HG03442 (cell line): Measurements from ENCODE around the gene PFKFB3.
"Not testable (repeated sequence)": the region's sequence is repeated elsewhere in the genome, so short reads cannot be mapped to it uniquely, and the experiment has no call there.

ENCODE experiments used
- ATAC-seq: cut with Tn5 transposase; IDR thresholded peaks from one replicate; pipeline ENCODE4 v1.9.1; 2021; ENCODE audit warnings: mild to moderate bottlenecking, moderate library complexity; ENCODE audit not compliant: unreplicated experiment

Gene PFKFB3

DNA sequence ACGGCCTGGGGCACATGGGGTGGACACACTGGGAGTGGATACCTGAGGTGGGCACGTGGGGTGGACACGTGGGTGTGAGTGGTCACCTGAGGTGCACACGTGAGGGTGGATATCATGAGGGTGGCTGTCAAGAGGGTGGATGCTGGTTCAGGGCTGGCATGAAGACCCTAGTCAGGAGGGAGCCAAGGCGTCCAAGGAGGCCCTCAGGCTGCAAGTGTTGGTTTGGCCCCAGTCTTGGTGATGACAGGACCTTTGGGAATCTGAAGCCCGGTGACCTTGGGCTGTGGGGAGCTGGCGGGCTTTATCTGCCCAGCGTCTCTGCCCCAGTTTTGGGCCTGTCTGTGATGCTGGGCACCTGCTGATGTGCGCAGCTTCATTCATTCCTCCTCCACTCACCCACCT, 24.9 kb upstream of the PFKFB3 start:
- ATAC-seq, result no peak

GRCh38 chr10:6178581-6178980, 24.2 kb upstream of the PFKFB3 start:
- no peak for ATAC-seq

DNA sequence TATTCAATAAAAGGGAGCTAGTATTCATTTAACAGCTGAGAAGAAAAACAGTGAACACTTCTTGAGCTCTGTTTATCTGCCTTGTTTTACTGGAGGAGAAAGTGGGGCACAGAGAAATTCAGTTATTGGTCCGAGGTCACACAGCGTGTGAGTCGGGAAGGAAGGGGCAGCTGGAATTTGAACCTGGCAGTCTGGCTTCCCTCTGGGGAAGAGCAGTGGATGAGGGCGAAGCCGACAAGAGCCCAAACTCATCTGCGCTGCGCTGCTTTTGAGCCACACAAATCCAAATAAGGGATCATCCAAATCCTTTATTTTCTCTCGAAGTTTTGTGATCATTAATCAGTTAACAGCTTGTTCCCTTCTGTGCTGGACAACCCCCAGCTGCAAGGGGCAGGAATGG, 23.7 kb upstream of the PFKFB3 start:
- ATAC-seq, result no peak

GRCh38 chr10:6180480-6181110, 22.1 kb upstream of the PFKFB3 start:
- ATAC-seq, result no peak

- no peak for ATAC-seq
Observed at GRCh38 chr10:6181249-6181648, 21.5 kb upstream of the PFKFB3 start.

- no peak for ATAC-seq
Observed at GRCh38 chr10:6182454-6183098, 20.2 kb upstream of the PFKFB3 start.

DNA sequence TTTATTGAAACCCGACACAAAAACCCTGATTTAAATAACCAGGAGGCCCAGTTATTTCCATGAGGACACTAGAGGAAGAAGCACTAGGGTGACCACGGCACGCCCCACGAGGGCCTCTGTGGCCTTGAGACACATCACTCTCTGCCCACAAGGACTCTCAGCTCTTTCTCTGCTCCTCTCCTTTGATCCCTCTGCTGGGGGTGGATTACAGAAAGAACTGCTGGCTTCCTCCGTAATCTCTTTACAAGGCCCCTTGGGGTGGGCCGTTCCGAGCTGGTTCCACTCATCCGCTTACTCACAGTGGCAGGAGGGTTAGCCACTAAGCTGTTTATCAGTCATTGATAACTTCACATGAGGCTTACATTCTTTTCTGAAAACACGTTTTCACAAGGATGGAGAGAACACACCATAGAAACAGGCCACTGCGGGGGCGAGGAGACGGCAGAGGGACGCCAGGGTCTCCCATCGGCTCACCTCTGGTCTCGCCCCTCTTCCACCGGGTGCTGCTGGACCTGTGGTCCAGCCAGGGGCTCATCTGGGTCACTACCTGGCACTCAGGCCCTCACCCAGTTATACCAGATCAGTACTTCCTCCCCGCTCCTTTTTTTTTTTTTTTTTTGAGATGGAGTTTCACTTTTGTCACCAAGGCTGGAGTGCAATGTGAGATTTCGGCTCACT, 17.6 kb upstream of the PFKFB3 start:
- ATAC-seq, result no peak

DNA sequence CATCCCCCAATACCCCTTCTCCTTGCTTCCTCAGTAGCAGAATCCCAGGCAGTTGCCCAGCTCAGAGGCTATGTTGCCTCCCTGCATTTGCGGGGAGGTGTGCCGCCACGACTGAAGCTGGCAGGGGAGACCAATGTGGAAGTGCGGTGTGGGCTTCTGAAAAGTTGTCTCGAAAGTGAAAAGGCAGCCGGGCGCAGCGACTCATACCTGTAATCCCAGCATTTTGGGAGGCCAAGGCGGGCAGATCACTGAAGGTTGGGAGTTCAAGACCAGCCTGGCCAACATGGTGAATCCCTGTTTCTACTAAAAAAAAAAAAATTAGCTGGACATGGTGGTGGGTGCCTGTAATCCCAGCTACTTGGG, 15.9 kb upstream of the PFKFB3 start:
- no peak for ATAC-seq

DNA sequence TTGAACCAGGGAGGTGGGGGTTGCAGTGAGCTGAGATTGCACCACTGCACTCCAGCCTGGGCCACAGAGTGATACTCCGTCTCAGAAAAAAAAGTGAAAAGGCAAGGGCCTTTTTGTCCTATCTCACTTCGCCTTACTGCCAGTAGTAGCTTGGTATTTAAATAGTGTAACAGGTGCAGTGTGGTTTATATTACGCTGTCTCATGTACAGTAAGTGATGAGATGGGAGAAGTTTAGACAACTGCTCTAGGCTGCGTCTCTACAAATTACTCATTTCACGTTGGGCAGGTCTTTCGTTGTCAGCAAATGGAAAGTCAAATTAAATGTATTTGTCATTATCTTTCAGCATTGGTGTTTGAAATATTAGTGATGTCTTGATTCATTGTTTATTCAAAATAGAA, 15.5 kb upstream of the PFKFB3 start:
- ATAC-seq, result no peak

DNA sequence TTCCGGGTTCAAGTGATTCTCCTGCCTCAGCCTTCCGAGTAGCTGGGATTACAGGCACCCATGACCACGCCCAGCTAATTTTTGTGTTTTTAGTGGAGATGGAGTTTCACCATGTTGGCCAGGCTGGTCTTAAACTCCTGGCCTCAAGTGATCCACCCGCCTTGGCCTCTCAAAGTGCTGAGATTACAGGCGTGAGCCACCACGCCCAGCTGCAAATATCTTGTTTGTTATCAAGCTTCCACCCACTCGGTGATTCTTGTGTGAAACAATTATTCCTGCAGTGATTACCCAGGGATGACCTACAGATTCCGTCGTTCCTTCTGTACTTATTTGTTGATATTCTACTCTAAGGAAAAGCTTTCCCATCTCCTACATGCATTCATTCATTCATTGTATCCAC, 12.7 kb upstream of the PFKFB3 start:
- not testable (repeated sequence) for ATAC-seq

- ATAC-seq, result no peak
Observed at GRCh38 chr10:6191147-6191546, 11.6 kb upstream of the PFKFB3 start.

DNA sequence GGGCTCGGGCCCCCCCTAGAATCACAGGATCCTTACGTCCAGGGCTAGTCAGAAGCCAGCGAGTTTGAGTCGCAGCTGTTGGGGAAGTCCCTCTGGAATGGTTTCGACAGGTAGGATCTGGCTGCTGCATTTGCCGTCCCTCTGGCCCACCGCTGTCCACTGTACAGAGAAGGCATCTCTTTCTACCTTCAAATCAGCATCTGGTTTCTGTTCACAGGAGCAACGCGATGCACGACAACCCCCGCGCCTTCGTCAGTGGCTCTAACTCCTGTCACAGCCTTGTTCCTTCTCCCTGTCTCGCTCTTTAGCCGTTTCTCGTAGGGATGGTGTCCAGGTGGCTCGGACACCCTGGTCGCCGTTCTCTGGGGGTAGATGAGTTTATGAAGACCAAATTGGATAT, 11.2 kb upstream of the PFKFB3 start:
- ATAC-seq, result no peak

DNA sequence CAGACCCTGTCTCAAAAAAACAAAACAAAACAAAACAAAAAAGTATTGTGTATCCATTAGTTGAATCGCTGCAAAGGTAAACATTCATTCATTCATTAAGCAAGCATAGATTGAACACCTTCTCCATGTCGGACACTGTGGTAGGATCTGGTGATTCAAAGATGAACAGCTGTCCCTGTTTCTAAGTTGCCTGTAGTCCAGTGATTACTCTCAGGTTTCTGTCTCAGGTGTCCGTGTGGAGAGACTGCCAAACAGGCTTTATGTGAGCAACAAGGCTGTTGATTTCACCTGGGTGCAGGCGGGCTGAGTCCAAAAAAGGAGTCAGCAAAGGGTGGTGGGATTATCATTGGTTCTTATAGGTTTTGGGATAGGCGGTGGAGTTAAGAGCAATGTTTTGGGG, 9.4 kb upstream of the PFKFB3 start:
- not testable (repeated sequence) for ATAC-seq

GRCh38 chr10:6194311-6194710, 8.4 kb upstream of the PFKFB3 start:
- ATAC-seq, result no peak

DNA sequence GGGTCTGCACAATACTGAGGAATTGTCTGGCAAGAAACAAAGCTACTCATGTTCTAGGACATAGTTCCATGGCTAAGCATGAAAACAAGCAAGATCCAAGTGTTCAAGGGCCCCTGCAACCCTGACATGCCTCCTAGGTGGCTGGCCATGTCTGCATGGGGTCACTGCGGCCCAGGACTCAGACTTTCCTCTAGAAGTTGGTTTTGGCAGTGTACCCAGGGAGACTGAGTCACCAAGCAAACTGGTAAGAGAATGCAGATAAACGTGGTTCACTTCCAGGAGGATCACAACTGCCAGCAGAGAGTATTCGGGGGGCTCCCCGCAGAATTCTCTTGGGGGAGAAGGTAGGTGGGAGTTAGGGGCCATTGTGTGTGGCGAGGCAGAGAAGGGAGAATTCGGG, 7.4 kb upstream of the PFKFB3 start:
- ATAC-seq, result no peak

DNA sequence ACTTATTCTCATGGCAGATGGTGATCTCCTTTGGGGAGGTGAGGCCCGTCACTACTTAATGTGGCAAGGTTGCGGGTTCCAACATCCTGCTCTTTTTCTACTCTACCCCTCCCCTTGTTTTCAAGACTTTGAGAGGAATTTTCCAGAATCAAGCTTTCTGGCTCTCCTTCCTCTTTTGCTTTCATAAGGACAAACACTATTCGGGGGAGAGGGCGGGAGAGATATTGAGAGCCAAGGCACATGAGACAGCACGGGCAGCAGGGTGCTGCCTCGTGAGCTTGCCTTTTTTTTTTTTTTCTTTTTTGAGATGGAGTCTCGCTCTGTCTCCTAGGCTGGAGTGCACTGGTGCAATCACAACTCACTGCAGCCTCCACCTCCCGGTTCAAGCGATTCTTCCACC, 6.9 kb upstream of the PFKFB3 start:
- ATAC-seq, result no peak

DNA sequence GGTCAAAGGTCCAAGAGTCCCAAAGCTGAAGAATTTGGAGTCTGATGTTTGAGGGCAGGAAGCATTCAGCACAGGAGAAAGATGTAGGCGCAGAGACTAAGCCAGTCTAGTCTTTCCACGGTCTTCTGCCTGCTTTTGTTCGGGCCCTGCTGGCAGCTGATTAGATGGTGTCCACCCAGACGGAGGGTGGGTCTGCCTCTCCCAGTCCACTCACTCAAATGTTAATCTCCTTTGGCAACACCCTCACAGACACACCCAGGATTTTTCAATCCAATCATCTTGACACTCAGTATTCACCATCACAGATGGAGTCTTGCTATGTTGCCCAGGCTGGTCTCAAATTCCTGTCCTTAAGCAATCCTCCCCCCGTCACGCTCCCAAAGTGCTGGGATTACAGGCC, 6.2 kb upstream of the PFKFB3 start:
- ATAC-seq, result not testable (repeated sequence)

- no peak for ATAC-seq
Observed at GRCh38 chr10:6197321-6197720, 5.4 kb upstream of the PFKFB3 start.

DNA sequence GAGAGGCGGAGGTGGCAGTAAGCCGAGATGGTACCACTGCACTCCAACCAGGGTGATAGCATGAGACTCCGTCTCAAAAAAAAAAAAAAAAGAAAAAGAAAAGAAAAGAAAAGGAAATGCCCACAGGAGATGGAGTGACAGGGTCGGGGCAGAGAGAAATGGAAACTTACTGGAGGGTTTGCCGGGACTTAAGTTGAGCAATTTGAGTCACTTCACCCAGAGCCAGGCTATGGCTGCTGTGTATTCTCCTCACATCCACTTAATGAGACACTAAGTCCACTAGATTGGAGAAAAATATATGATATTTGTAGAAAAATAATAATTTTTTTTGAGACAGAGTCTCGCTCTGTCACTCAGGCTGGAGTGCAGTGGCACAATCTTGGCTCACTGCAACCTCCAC, 4.6 kb upstream of the PFKFB3 start:
- ATAC-seq, result no peak

DNA sequence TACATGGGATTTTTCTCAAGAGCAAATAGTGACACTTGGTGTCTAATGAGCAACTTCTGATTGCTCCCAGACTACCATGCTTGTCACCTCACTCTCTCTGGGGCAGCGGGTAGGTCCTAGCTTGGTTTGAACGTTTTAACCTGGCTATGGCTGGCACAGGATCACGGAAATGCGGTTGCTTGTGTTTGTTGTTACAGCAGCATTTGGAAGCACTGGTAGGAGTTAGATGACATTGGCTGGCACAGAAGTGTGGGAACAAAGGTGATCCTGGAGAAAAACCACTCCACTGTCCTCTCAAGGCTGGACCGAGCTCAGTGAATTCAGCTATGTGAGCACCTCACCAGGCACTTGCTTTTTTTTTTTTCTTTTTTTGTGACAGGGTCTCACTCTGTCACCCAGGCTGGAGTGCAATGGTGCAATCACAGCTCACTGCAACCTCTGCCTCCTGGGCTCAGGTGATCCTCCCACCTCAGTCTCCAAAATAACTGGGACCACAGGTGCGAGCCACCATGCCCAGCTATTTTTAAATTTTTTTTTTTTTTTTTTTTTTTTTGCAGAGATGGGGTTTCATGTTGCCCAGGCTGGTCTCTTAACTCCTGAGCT, 3.5 kb upstream of the PFKFB3 start:
- no peak for ATAC-seq

GRCh38 chr10:6200440-6200733, 2.3 kb upstream of the PFKFB3 start:
- ATAC-seq, result no peak

- no peak for ATAC-seq
Observed at GRCh38 chr10:6200734-6201515, 1.8 kb upstream of the PFKFB3 start.
